PC-3 (cell line): Measurements from ENCODE around the gene SSBP2.

Source experiments
- CTCF ChIP-seq: fragments of 300-600 bp; sonication (generic); conservative IDR thresholded peaks from 2 replicates; pipeline ENCODE4 v1.5.1; 2017; ENCODE audit warnings: antibody characterized with exemption, low read depth, mild to moderate bottlenecking, low read length
- EZH2phosphoT487 ChIP-seq: fragments of 300-600 bp; sonication (generic); IDR thresholded peaks from 2 replicates; pipeline ENCODE4 v1.6.1; 2018; ENCODE audit warnings: mild to moderate bottlenecking, antibody characterized with exemption, low read length, borderline replicate concordance

DNA sequence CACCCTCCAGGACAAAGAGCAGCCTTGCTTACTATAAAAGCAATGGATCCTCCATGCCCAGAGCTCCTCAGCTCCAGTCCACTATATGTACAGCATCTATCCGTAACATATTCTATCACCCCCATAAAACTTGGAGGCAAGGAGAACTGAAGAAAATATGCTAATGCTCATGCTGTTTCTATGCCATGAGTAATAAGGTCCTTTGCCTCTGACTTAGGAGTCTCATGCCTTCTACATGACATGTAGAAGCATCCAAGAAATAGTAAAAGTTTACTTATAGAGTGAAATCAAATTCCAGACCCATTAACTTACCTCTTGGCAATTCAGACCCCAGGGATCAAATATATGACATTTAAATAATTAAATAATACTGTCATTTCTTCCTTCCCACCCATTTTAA is 33.7 kb downstream of the SSBP2 start:
- TF ChIP-seq EZH2phosphoT487 (no peak), CTCF (no peak)
